OCI-LY3 (cell line): ENCODE results near the gene CEACAM4.

Source experiments
- H2AFZ ChIP-seq: fragments of 200-600, 300-600 bp; shearing (Covaris generic); 2 replicates; pipeline ENCODE4 v1.6.0; 2014; ENCODE audit warnings: antibody characterized with exemption, low read depth, low read length
- H3K27ac ChIP-seq: fragments of 200-600, 300-600 bp; sonication (generic); 2 replicates; pipeline ENCODE4 v1.5.1; 2014; ENCODE audit warnings: mild to moderate bottlenecking, low read length, moderate library complexity, mixed read lengths
- H3K27me3 ChIP-seq: fragments of 200-600, 300-600 bp; sonication (generic); 2 replicates; pipeline ENCODE4 v1.6.1; 2014; ENCODE audit warnings: low read depth, low read length, mixed read lengths
- H3K36me3 ChIP-seq: fragments of 200-600, 300-600 bp; sonication (generic); replicated peaks from 2 replicates; pipeline ENCODE3; 2014; ENCODE audit warnings: low read depth, low read length, mixed read lengths
- H3K4me1 ChIP-seq: fragments of 300-600, 200-600 bp; sonication (generic); 2 replicates; pipeline ENCODE4 v1.6.1; 2014; ENCODE audit warnings: low read length, mixed read lengths
- H3K4me2 ChIP-seq: fragments of 200-600, 300-600 bp; sonication (generic); 2 replicates; pipeline ENCODE4 v1.6.1; 2014; ENCODE audit warnings: low read length, mixed read lengths
- H3K4me3 ChIP-seq: fragments of 300-600, 200-600 bp; sonication (generic); 2 replicates; pipeline ENCODE4 v1.5.1; 2014; ENCODE audit warnings: antibody characterized with exemption, mild to moderate bottlenecking, low read length, moderate library complexity
- H3K79me2 ChIP-seq: fragments of 300-600, 200-600 bp; shearing (Covaris generic); 2 replicates; pipeline ENCODE4 v1.6.1; 2014; ENCODE audit warnings: mild to moderate bottlenecking, low read length, mixed read lengths
- H3K9ac ChIP-seq: fragments of 300-600, 200-600 bp; shearing (Covaris generic); 2 replicates; pipeline ENCODE4 v1.6.0; 2014; ENCODE audit warnings: mild to moderate bottlenecking, low read length, moderate library complexity
- H3K9me3 ChIP-seq: fragments of 200-600, 300-600 bp; shearing (Covaris generic); 2 replicates; pipeline ENCODE4 v1.6.1; 2014; ENCODE audit warnings: low read length, mixed read lengths; ENCODE audit not compliant: insufficient read depth
- H4K20me1 ChIP-seq: fragments of 200-600, 300-600 bp; sonication (generic); 2 replicates; pipeline ENCODE4 v1.6.1; 2016; ENCODE audit warnings: low read length, mixed read lengths; ENCODE audit not compliant: insufficient read depth
- CTCF ChIP-seq: fragments of 200-600, 300-600 bp; sonication (generic); IDR thresholded peaks from 2 replicates; pipeline ENCODE4 v1.5.1; 2014; ENCODE audit warnings: antibody characterized with exemption, low read length, low read depth
- EZH2phosphoT487 ChIP-seq: fragments of 200-600 bp; shearing (Covaris generic); IDR thresholded peaks from 2 replicates; pipeline ENCODE4 v1.6.1; 2018; ENCODE audit warnings: antibody characterized with exemption, mixed run types, low read depth

CEACAM4 gene

GRCh38 chr19:41623360-41623759, 3.5 kb downstream of the CEACAM4 start:
- no peak overlapping the region for H2AFZ ChIP-seq

GRCh38 chr19:41621654-41622053, 5.2 kb downstream of the CEACAM4 start:
- Histone ChIP-seq H3K9me3 (no peaks in the 10 kb centered on the region), H3K36me3 (no peaks in the 10 kb centered on the region), H3K4me1 (no peaks in the 10 kb centered on the region), H3K27me3 (peaks cover 28% of the 10 kb centered on the region), H3K79me2 (no peaks in the 10 kb centered on the region), H3K4me2 (no peak overlapping the region), H3K9ac (no peak overlapping the region), H3K27ac (no peak overlapping the region), H3K4me3 (no peak overlapping the region), H4K20me1 (peaks cover 6% of the 10 kb centered on the region), H2AFZ (no peak overlapping the region)
- TF ChIP-seq EZH2phosphoT487 (no peak), CTCF (no peak)

More at GRCh38 chr19:41623360-41623759, 3.5 kb downstream of the CEACAM4 start:
- Histone ChIP-seq H3K27me3 (peaks cover 45% of the 10 kb centered on the region), H3K4me1 (peaks cover 3% of the 10 kb centered on the region; the same call in 1 of the 2 replicates), H3K9me3 (no peaks in the 10 kb centered on the region), H4K20me1 (no peaks in the 10 kb centered on the region; the same call in 1 of the 2 replicates), H3K36me3 (no peaks in the 10 kb centered on the region), H3K9ac (no peak overlapping the region), H3K4me3 (no peak overlapping the region), H3K4me2 (no peak overlapping the region), H3K27ac (no peak overlapping the region), H3K79me2 (no peaks in the 10 kb centered on the region)
- TF ChIP-seq CTCF (no peak), EZH2phosphoT487 (no peak)

- no peak overlapping the region for H2AFZ ChIP-seq
- no peak overlapping the region for H3K27ac ChIP-seq
- no peak overlapping the region for H3K9ac ChIP-seq
- H3K4me3 ChIP-seq = no peak overlapping the region
- no peaks in the 10 kb centered on the region for H3K36me3 ChIP-seq
- H3K9me3 ChIP-seq = no peaks in the 10 kb centered on the region
- peaks cover 25% of the 10 kb centered on the region for H3K27me3 ChIP-seq
- H3K79me2 ChIP-seq = no peaks in the 10 kb centered on the region
- TF ChIP-seq CTCF = no peak
- no peak for TF ChIP-seq EZH2phosphoT487
- H3K4me1 ChIP-seq = no peaks in the 10 kb centered on the region
- peaks cover 8% of the 10 kb centered on the region for H4K20me1 ChIP-seq
- no peak overlapping the region for H3K4me2 ChIP-seq
Measured at GRCh38 chr19:41621226-41621625, 5.6 kb downstream of the CEACAM4 start.

GRCh38 chr19:41620171-41620570, 6.7 kb downstream of the CEACAM4 start:
- no peak overlapping the region for H2AFZ ChIP-seq
- no peak overlapping the region for H3K4me2 ChIP-seq
- no peak overlapping the region for H3K9ac ChIP-seq
- no peak overlapping the region for H3K27ac ChIP-seq
- no peaks in the 10 kb centered on the region for H3K36me3 ChIP-seq
- no peak overlapping the region for H3K4me3 ChIP-seq
- no peaks in the 10 kb centered on the region for H3K79me2 ChIP-seq
- no peaks in the 10 kb centered on the region for H3K9me3 ChIP-seq
- H4K20me1 ChIP-seq = peaks cover 8% of the 10 kb centered on the region
- H3K4me1 ChIP-seq = no peaks in the 10 kb centered on the region
- no peak for TF ChIP-seq CTCF
- TF ChIP-seq EZH2phosphoT487 = no peak
- peaks cover 17% of the 10 kb centered on the region for H3K27me3 ChIP-seq
